Adipose tissue (tissue), 3 donors: Measurements from ENCODE around the gene DENND2D. TPM values are rescaled to one million over a fixed set of nuclear protein-coding genes. Genes with fewer than 3 reads are reported as not detected.

Experiments
- H3K27ac ChIP-seq: one replicate; pipeline ENCODE4 v1.5.1; 2013; ENCODE audit warnings: low read depth, low read length
- WGBS, 3 donors: extraction: QIAGEN DNeasy Blood & Tissue Kit; methylation state at CpG; one replicate each; pipeline ENCODE4 v1.1.7; 2013; 5-methylcytosine and 5-hydroxymethylcytosine counted together
- polyA plus RNA-seq, 3 donors: library from polyadenylated mRNA; stranded (reverse); fragments of 200-250 nt; gene quantifications; one replicate each; pipeline ENCODE4 v1.2.3, GENCODE V29; 2013
- donor health status: healthy with polysubstance abuse.
- donor health status: Bipolar disorder and iron deficiency.
- donor health status: healthy.

The DENND2D gene
- polyA plus RNA-seq: 10 to 100 TPM in 2 of 3 donors, 1 to 10 TPM in 1; 9.6 to 23.1 (median 19.6) TPM

- WGBS, 3 donors: 63 to 76% (median 69%) methylated on average over 17 of the region's 17 CpGs
Measured at GRCh38 chr1:111199881-111200801, at the start of gene DENND2D. TSS of gene DENND2D (minus strand) at chr1:111200646. CDS start at chr1:111200459, 187 bp downstream.

GRCh38 chr1:111249960-111250359 is 49.5 kb upstream of the DENND2D start:
- WGBS, 3 donors: 63 to 85% (median 82%) methylated on average over 4 of the region's 4 CpGs

More at GRCh38 chr1:111199881-111200801, at the start of gene DENND2D:
- H3K27ac ChIP-seq: no peak within 1 kb of the TSS

GRCh38 chr1:111247125-111247838 is 46.8 kb upstream of the DENND2D start:
- 80 to 85% (median 85%) methylated on average over 5 of the region's 5 CpGs for WGBS, 3 donors
- no peak overlapping the region for H3K27ac ChIP-seq

More at GRCh38 chr1:111249960-111250359, 49.5 kb upstream of the DENND2D start:
- no peak overlapping the region for H3K27ac ChIP-seq

GRCh38 chr1:111242805-111243523 is 42.5 kb upstream of the DENND2D start:
- no peak overlapping the region for H3K27ac ChIP-seq
- WGBS, 3 donors: 50 to 62% (median 62%) methylated on average over 4 of the region's 4 CpGs

GRCh38 chr1:111241797-111242196 is 41.4 kb upstream of the DENND2D start:
- WGBS, 3 donors: 88 to 95% (median 94%) methylated on average over 2 of the region's 2 CpGs
- H3K27ac ChIP-seq: no peak overlapping the region

GRCh38 chr1:111238056-111238795 is 37.8 kb upstream of the DENND2D start:
- 85 to 88% (median 88%) methylated on average over 5 of the region's 5 CpGs for WGBS, 3 donors
- no peak overlapping the region for H3K27ac ChIP-seq

- H3K27ac ChIP-seq: no peak overlapping the region
- WGBS, 3 donors: 64 to 74% (median 74%) methylated on average over 3 of the region's 3 CpGs
Measured at GRCh38 chr1:111236806-111237205, 36.4 kb upstream of the DENND2D start.

GRCh38 chr1:111236379-111236778 is 35.9 kb upstream of the DENND2D start:
- 12 to 29% (median 15%) methylated on average over 1 of the region's 1 CpG for WGBS, 3 donors
- no peak overlapping the region for H3K27ac ChIP-seq

GRCh38 chr1:111234866-111235265 is 34.4 kb upstream of the DENND2D start:
- 87 to 91% (median 87%) methylated on average over 3 of the region's 3 CpGs for WGBS, 3 donors
- H3K27ac ChIP-seq: no peak overlapping the region

GRCh38 chr1:111234258-111234657 is 33.8 kb upstream of the DENND2D start:
- 81 to 94% (median 84%) methylated on average over 4 of the region's 4 CpGs for WGBS, 3 donors
- H3K27ac ChIP-seq: no peak overlapping the region

- H3K27ac ChIP-seq: no peak overlapping the region
- 92 to 96% (median 95%) methylated on average over 3 of the region's 3 CpGs for WGBS, 3 donors
Measured at GRCh38 chr1:111232134-111232533, 31.7 kb upstream of the DENND2D start.

- H3K27ac ChIP-seq: no peak overlapping the region
Measured at GRCh38 chr1:111228748-111229126, 28.3 kb upstream of the DENND2D start.

GRCh38 chr1:111227851-111228747 is 27.7 kb upstream of the DENND2D start:
- 60 to 79% (median 68%) methylated on average over 6 of the region's 6 CpGs for WGBS, 3 donors
- no peak overlapping the region for H3K27ac ChIP-seq

More at GRCh38 chr1:111228748-111229126, 28.3 kb upstream of the DENND2D start:
- WGBS, 3 donors: 61 to 74% (median 63%) methylated on average over 2 of the region's 2 CpGs

GRCh38 chr1:111227434-111227833 is 27.0 kb upstream of the DENND2D start, which contains the start of gene CHI3L2:
TSS of gene CHI3L2 (plus strand) at chr1:111227713. CDS start at chr1:111227730, 17 bp downstream.
- H3K27ac ChIP-seq: no peak within 1 kb of the TSS

GRCh38 chr1:111225717-111226400 is 25.4 kb upstream of the DENND2D start:
- H3K27ac ChIP-seq: no peak overlapping the region
- 27 to 78% (median 74%) methylated on average over 6 of the region's 6 CpGs for WGBS, 3 donors

More at GRCh38 chr1:111227434-111227833, 27.0 kb upstream of the DENND2D start, which contains the start of gene CHI3L2:
- 57 to 73% (median 61%) methylated on average over 3 of the region's 3 CpGs for WGBS, 3 donors

- H3K27ac ChIP-seq: no peak overlapping the region
Measured at GRCh38 chr1:111225091-111225490, 24.6 kb upstream of the DENND2D start.
